G401.6 (cell line): ENCODE results near the gene TMEM47.

ENCODE experiments used
- FAIRE-seq: peaks from 2 replicates; lab custom pipeline; 2012; peaks lifted over from hg19 to GRCh38; lab: Jason Lieb, UNC

TMEM47 gene

GRCh38 chrX:34656842-34657725 lies at the start of gene TMEM47:
Gene TMEM47 (minus strand): TSS chrX:34657285. CDS start chrX:34657029, 256 bp downstream.
- no peak for FAIRE-seq

GRCh38 chrX:34687095-34687494 lies 30.0 kb upstream of the TMEM47 start:
- no peak for FAIRE-seq

- FAIRE-seq, result no peak
Observed at GRCh38 chrX:34659575-34659974, 2.5 kb upstream of the TMEM47 start.

- FAIRE-seq, result no peak
Observed at GRCh38 chrX:34658326-34658725, 1.2 kb upstream of the TMEM47 start.

GRCh38 chrX:34657726-34658070 lies 613 bp upstream of the TMEM47 start:
- no peak for FAIRE-seq

- FAIRE-seq, result no peak
Observed at GRCh38 chrX:34656467-34656841, 631 bp downstream of the TMEM47 start.

- no peak for FAIRE-seq
Observed at GRCh38 chrX:34655501-34656455, 1.3 kb downstream of the TMEM47 start.

- FAIRE-seq, result no peak
Observed at GRCh38 chrX:34654696-34655490, 2.2 kb downstream of the TMEM47 start.

GRCh38 chrX:34653811-34654210 lies 3.3 kb downstream of the TMEM47 start:
- FAIRE-seq, result no peak

GRCh38 chrX:34642849-34643248 lies 14.2 kb downstream of the TMEM47 start:
- no peak for FAIRE-seq

GRCh38 chrX:34638116-34638515 lies 19.0 kb downstream of the TMEM47 start:
- FAIRE-seq, result no peak

GRCh38 chrX:34634349-34634748 lies 22.7 kb downstream of the TMEM47 start:
- FAIRE-seq, result no peak

- FAIRE-seq, result no peak
Observed at GRCh38 chrX:34632384-34632783, 24.7 kb downstream of the TMEM47 start.

- no peak for FAIRE-seq
Observed at GRCh38 chrX:34631479-34632220, 25.4 kb downstream of the TMEM47 start.

- no peak for FAIRE-seq
Observed at GRCh38 chrX:34629572-34629971, 27.5 kb downstream of the TMEM47 start.

- FAIRE-seq, result no peak
Observed at GRCh38 chrX:34624416-34624815, 32.7 kb downstream of the TMEM47 start.

- no peak for FAIRE-seq
Observed at GRCh38 chrX:34619920-34620319, 37.2 kb downstream of the TMEM47 start.

GRCh38 chrX:34612036-34612435 lies 45.0 kb downstream of the TMEM47 start:
- FAIRE-seq, result no peak

- no peak for FAIRE-seq
Observed at GRCh38 chrX:34598362-34598761, 58.7 kb downstream of the TMEM47 start.

- no peak for FAIRE-seq
Observed at GRCh38 chrX:34586936-34587335, 70.1 kb downstream of the TMEM47 start.

- FAIRE-seq, result no peak
Observed at GRCh38 chrX:34586346-34586911, 70.7 kb downstream of the TMEM47 start.
